Psoas muscle (tissue), 8 donors: ENCODE data around the gene EPB41L1. TPM values are rescaled to one million over a fixed set of nuclear protein-coding genes. Genes with fewer than 3 reads are reported as not detected.

Source experiments
- ATAC-seq, 4 donors: fragments of 200-7000 bp; cut with Tn5 transposase; one replicate each; pipeline ENCODE4 v1.9.1; 2020; ENCODE audit warnings: moderate library complexity in 3 of 4, mild to moderate bottlenecking in 2 of 4
- DNase-seq, 2 donors: peaks; one replicate each; pipeline ENCODE4 v3.0.0-alpha.2; 2020
- H3K27ac ChIP-seq: fragments of 200-600 bp; one replicate; pipeline ENCODE4 v1.8.0; 2022
- H3K27me3 ChIP-seq, 3 donors: fragments of 200-600 bp in 1 of 3; one replicate each; pipeline versions ENCODE4 v1.6.1 to v1.8.0; 2013 to 2022; ENCODE audit warnings: low read length in 2 of 3, mild to moderate bottlenecking in 2 of 3, moderate library complexity in 1 of 3; ENCODE audit not compliant: insufficient read depth in 3 of 3
- H3K36me3 ChIP-seq, 2 donors: fragments of 200-600 bp in 1 of 2; one replicate each; pipeline versions ENCODE4 v1.6.1 to v1.8.0; 2013 to 2022; ENCODE audit warnings: low read depth in 1 of 2, mild to moderate bottlenecking in 1 of 2, moderate library complexity in 1 of 2; ENCODE audit not compliant: insufficient read depth in 1 of 2
- H3K4me1 ChIP-seq: fragments of 200-600 bp; one replicate; pipeline ENCODE4 v1.8.0; 2022
- H3K4me3 ChIP-seq: fragments of 200-600 bp; one replicate; pipeline ENCODE4 v1.8.0; 2022; ENCODE audit warnings: mild to moderate bottlenecking
- H3K9me3 ChIP-seq: fragments of 200-600 bp; one replicate; pipeline ENCODE4 v1.8.0; 2022
- CTCF ChIP-seq: fragments of 200-600 bp; IDR thresholded peaks from one replicate; pipeline ENCODE4 v1.8.0; 2022; ENCODE audit warnings: antibody characterized with exemption
- WGBS, 3 donors: extraction: QIAGEN DNeasy Blood & Tissue Kit; methylation state at CpG; one replicate each; pipeline versions ENCODE4 v1.1.6 to v1.1.7; 2013; 5-methylcytosine and 5-hydroxymethylcytosine counted together
- intact Hi-C, 2 donors: fragments of 100-400 bp; cut with DNase I; formaldehyde crosslinking; loops; one replicate each; pipeline versions ENCODE4 v1.11.0 to v1.14.2; 2022
- polyA plus RNA-seq, 3 donors: library from polyadenylated mRNA; stranded (reverse); fragments of 200-250 nt; gene quantifications; one replicate each; pipeline ENCODE4 v1.2.3, GENCODE V29; 2013
- total RNA-seq, 4 donors: library from RNA; stranded (reverse); fragmentation: NEBNext Ultra II Directional in 2 of 4; extraction: Animal tissue kit (Norgen Biotek cat#: 25700) in 2 of 4; gene quantifications; one replicate each; pipeline versions ENCODE4 v1.2.1 to v1.2.4, GENCODE V29; 2021 to 2023
- donor health status: healthy with polysubstance abuse.
- donor health status: DM: no; HTN: no; CAD: no; lungs with moderate emphysema.
- donor health status: Bipolar disorder and iron deficiency.
- donor health status: healthy.
- donor health status: DM: yes; HTN: yes; CAD: no.
- donor health status: DM: no; HTN: no; CAD: no.
- donor health status: DM: no; HTN: no; CAD: no.
- donor health status: DM: yes; HTN: yes; CAD: no.

The EPB41L1 gene
- total and polyA plus RNA-seq, 7 donors, result 4.2 to 24.1 (median 9.1) TPM

DNA sequence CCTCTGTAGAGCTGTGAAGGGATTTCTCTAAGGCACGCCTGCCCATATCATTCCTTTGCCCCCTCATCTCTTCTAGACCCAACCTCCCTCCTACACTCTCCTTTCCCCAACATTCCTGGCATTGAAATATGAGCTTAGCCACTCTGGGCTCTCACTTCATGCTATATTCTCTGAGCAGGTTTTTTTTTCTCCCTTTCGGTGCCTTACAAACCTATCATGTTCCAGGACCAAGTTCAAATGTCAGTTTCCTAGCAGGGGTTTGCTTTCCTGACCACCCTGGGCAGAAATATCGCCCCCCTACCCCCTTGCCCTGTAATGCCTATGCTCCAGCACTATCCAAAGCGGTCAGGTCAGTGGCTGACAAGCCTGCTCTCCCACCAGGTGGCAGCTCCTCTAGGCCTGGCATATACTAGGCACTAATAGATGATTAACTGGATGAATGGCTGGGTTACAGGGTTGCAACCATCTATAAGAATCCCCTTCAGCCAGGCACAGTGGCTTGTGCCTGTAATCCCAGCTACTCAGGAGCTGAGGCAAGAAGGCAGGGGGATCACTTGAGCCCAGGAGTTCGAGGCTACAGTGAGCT is 56.0 kb downstream of the EPB41L1 start:
- Histone ChIP-seq H3K36me3 (no peaks in the 10 kb centered on the region), H3K9me3 (no peaks in the 10 kb centered on the region), H3K27ac (no peak overlapping the region), H3K4me3 (no peak overlapping the region), H3K4me1 (no peaks in the 10 kb centered on the region), H3K27me3 (peaks cover 0 to 13% (median 0%) of the 10 kb centered on the region in 3 donors)
- ATAC-seq, result no peak
- DNase-seq, result no peak
- WGBS, 3 donors, result 78 to 85% (median 80%) methylated on average over 5 of the region's 5 CpGs
- TF ChIP-seq CTCF, result no peak
- intact Hi-C loops, result loop anchor here in 1 of 2 donors (5.0 to 10.0 kb wide), 2 partner anchors 287 to 384 kb away; no protein-coding TSS in a partner anchor

GRCh38 chr20:36213362-36213761 is 58.8 kb downstream of the EPB41L1 start:
- Histone ChIP-seq H3K27ac (no peak overlapping the region), H3K27me3 (peaks cover 0 to 4% (median 0%) of the 10 kb centered on the region in 3 donors), H3K4me3 (no peak overlapping the region), H3K36me3 (no peaks in the 10 kb centered on the region), H3K9me3 (no peaks in the 10 kb centered on the region), H3K4me1 (no peaks in the 10 kb centered on the region)
- WGBS, 3 donors, result 64 to 75% (median 71%) methylated on average over 2 of the region's 2 CpGs
- intact Hi-C loops, result loop anchor here in 1 of 2 donors (5.0 to 10.0 kb wide), 2 partner anchors 284 to 381 kb away; no protein-coding TSS in a partner anchor
- TF ChIP-seq CTCF, result no peak
- no peak for DNase-seq
- no peak for ATAC-seq

GRCh38 chr20:36214684-36215256 is 60.2 kb downstream of the EPB41L1 start:
- no peaks in the 10 kb centered on the region for H3K27me3 ChIP-seq
- no peaks in the 10 kb centered on the region for H3K4me1 ChIP-seq
- ATAC-seq (peak in 2 of 4 donors; percentile 54 to 69), DNase-seq (no peak)
- H3K27ac ChIP-seq, result no peak overlapping the region
- peak; percentile 48 for TF ChIP-seq CTCF
- H3K4me3 ChIP-seq, result no peak overlapping the region
- WGBS, 3 donors, result 68 to 74% (median 72%) methylated on average over 5 of the region's 5 CpGs
- H3K9me3 ChIP-seq, result no peaks in the 10 kb centered on the region
- intact Hi-C loops, result loop anchor here (5.0 to 10.0 kb wide), 3 partner anchors 223 to 380 kb away; no protein-coding TSS in a partner anchor
- no peaks in the 10 kb centered on the region for H3K36me3 ChIP-seq

DNA sequence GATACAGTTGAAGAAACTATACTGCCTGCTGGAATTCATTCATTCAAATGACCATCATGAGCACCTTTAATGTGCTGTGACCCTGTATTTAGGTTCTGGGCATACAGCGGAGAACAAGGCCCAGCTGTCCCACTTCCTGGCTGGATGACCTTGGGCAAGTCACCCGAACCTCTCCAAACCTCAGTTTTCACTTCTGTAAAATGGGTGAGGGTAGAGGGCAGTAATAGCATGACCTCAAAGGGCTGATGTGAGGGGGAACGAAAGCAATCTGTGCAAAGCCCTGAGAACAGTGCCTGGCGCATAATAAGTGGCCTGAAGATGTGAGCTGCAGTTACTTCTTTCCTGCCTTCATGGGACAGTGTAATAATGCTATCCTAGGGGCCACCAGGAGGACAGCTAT is 61.2 kb downstream of the EPB41L1 start:
- Histone ChIP-seq H3K27ac (no peak overlapping the region), H3K9me3 (no peaks in the 10 kb centered on the region), H3K4me1 (no peaks in the 10 kb centered on the region), H3K4me3 (no peak overlapping the region), H3K36me3 (no peaks in the 10 kb centered on the region), H3K27me3 (no peaks in the 10 kb centered on the region)
- no peak for TF ChIP-seq CTCF
- ATAC-seq, result no peak
- WGBS, 3 donors, result 94 to 95% (median 94%) methylated on average over 4 of the region's 4 CpGs
- intact Hi-C loops, result loop anchor here (5.0 to 10.0 kb wide), 2 partner anchors 222 to 379 kb away; no protein-coding TSS in a partner anchor
- DNase-seq, result no peak
